ENCODE results near the gene MTO1. TPM values are rescaled to one million over a fixed set of nuclear protein-coding genes. Genes with fewer than 3 reads are reported as not detected.

The MTO1 gene
- total and polyA plus RNA-seq, 5 experiments from 2014 or later: 23.6 to 90.6 (median 33.0) TPM

DNA sequence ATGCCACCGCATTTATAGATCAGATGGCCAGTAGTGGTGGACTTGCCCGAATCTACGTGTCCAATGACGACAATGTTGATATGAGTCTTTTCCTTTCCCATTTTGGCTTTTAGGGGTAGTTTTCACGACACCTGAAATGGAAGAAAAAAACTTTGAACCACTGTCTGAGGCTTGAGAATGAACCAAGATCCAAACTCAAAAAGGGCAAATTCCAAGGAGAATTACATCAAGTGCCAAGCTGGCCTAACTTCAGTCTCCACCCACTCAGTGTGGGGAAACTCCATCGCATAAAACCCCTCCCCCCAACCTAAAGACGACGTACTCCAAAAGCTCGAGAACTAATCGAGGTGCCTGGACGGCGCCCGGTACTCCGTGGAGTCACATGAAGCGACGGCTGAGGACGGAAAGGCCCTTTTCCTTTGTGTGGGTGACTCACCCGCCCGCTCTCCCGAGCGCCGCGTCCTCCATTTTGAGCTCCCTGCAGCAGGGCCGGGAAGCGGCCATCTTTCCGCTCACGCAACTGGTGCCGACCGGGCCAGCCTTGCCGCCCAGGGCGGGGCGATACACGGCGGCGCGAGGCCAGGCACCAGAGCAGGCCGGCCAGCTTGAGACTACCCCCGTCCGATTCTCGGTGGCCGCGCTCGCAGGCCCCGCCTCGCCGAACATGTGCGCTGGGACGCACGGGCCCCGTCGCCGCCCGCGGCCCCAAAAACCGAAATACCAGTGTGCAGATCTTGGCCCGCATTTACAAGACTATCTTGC is 58.6 kb downstream of the MTO1 start:
- Mint-ChIP-seq H3K27me3 (peaks cover 0 to 3% (median 0%) of the 10 kb centered on the region in 5 donors), H3K4me1 (peaks cover 28 to 75% (median 70%) of the 10 kb centered on the region in 4 donors), H3K36me3 (peaks cover 17 to 59% (median 22%) of the 10 kb centered on the region in 3 donors), H3K27ac (peak overlapping the region; percentile 95 to 99 (median 98)), H3K4me3 (peak overlapping the region; percentile 90 to 98 (median 95)), H3K9me3 (peaks cover 0 to 6% (median 0%) of the 10 kb centered on the region in 9 donors)
- peak; percentile 58 to 84 (median 74) for DNase-seq
- POLR2A ChIA-PET: interaction anchor here (0.6 to 9.5 kb wide), 27 partner anchors 8 to 900 kb away, joined by 3 to 198 read pairs (median 4); partner anchors contain the start of genes MTO1 and SLC17A5
- ATAC-seq: peak; percentile 17 to 29

- peak; percentile 95 to 100 (median 99) for DNase-seq
- H3K36me3 Mint-ChIP-seq: peaks cover 17 to 52% (median 21%) of the 10 kb centered on the region in 3 donors
These were observed 59.3 kb downstream of the MTO1 start, which contains the start of gene EEF1A1 for GRCh38 chr6:73520688-73521350. Gene EEF1A1, minus strand, starts transcription at chr6:73521032. Its CDS starts 1,006 bp downstream, at chr6:73520026.

GRCh38 chr6:73521351-73521985 is 59.9 kb downstream of the MTO1 start:
- Mint-ChIP-seq H3K4me3 (peak overlapping the region; percentile 90 to 98 (median 95)), H3K27ac (peak overlapping the region; percentile 95 to 99 (median 98)), H3K27me3 (peaks cover 0 to 3% (median 0%) of the 10 kb centered on the region in 5 donors), H3K36me3 (peaks cover 17 to 45% (median 21%) of the 10 kb centered on the region in 3 donors), H3K4me1 (peaks cover 28 to 62% (median 57%) of the 10 kb centered on the region in 4 donors), H3K9me3 (peaks cover 0 to 6% (median 0%) of the 10 kb centered on the region in 9 donors)
- peak; percentile 44 for ATAC-seq
- DNase-seq: peak in 3 of 10 donors; percentile 58 to 90 (median 88)
- POLR2A ChIA-PET: interaction anchor here (1.0 to 9.5 kb wide), 17 partner anchors 8 to 132 kb away, joined by 3 to 198 read pairs (median 5); partner anchors contain the start of genes MTO1 and SLC17A5

More at GRCh38 chr6:73520688-73521350, 59.3 kb downstream of the MTO1 start, which contains the start of gene EEF1A1:
- peak; percentile 74 to 79 for ATAC-seq
- Mint-ChIP-seq H3K27me3 (peaks cover 0 to 3% (median 0%) of the 10 kb centered on the region in 5 donors), H3K4me3 (peak within 1 kb of the TSS; percentile 90 to 98 (median 95)), H3K9me3 (peaks cover 0 to 6% (median 0%) of the 10 kb centered on the region in 9 donors), H3K4me1 (peaks cover 28 to 68% (median 63%) of the 10 kb centered on the region in 4 donors), H3K27ac (peak within 1 kb of the TSS; percentile 95 to 99 (median 98))
- POLR2A ChIA-PET: interaction anchor here (0.7 to 9.5 kb wide), 26 partner anchors 8 to 900 kb away, joined by 3 to 198 read pairs (median 5); partner anchors contain the start of genes MTO1 and SLC17A5

GRCh38 chr6:73523434-73524123 is 62.0 kb downstream of the MTO1 start:
- ATAC-seq (peak; percentile 38 to 49), DNase-seq (peak; percentile 60 to 88 (median 74))
- Mint-ChIP-seq H3K9me3 (peaks cover 0 to 6% (median 0%) of the 10 kb centered on the region in 9 donors), H3K4me3 (peak overlapping the region; percentile 90 to 98 (median 94)), H3K27me3 (peaks cover 0 to 3% (median 0%) of the 10 kb centered on the region in 5 donors), H3K4me1 (peaks cover 22 to 42% (median 40%) of the 10 kb centered on the region in 4 donors), H3K27ac (peak overlapping the region; percentile 91 to 99 (median 98)), H3K36me3 (peaks cover 16 to 25% (median 17%) of the 10 kb centered on the region in 3 donors)
- POLR2A ChIA-PET: interaction anchor here (0.9 to 9.5 kb wide), 10 partner anchors 10 to 130 kb away, joined by 3 to 198 read pairs (median 6); partner anchors contain the start of genes CGAS, MTO1 and SLC17A5

GRCh38 chr6:73525546-73526330 is 64.2 kb downstream of the MTO1 start:
- Mint-ChIP-seq H3K4me1 (peaks cover 10 to 26% (median 21%) of the 10 kb centered on the region in 4 donors), H3K36me3 (peaks cover 4 to 5% (median 4%) of the 10 kb centered on the region in 3 donors), H3K4me3 (no peak overlapping the region), H3K27ac (peak overlapping the region in 2 of 10 donors; percentile 6 to 25), H3K27me3 (peaks cover 0 to 3% (median 0%) of the 10 kb centered on the region in 5 donors), H3K9me3 (peaks cover 0 to 3% (median 0%) of the 10 kb centered on the region in 9 donors)
- DNase-seq: no peak
- ATAC-seq: no peak
- POLR2A ChIA-PET: interaction anchor here (0.9 to 9.5 kb wide), 3 partner anchors 13 to 128 kb away, joined by 4 to 198 read pairs (median 90); partner anchors contain the start of gene SLC17A5

DNA sequence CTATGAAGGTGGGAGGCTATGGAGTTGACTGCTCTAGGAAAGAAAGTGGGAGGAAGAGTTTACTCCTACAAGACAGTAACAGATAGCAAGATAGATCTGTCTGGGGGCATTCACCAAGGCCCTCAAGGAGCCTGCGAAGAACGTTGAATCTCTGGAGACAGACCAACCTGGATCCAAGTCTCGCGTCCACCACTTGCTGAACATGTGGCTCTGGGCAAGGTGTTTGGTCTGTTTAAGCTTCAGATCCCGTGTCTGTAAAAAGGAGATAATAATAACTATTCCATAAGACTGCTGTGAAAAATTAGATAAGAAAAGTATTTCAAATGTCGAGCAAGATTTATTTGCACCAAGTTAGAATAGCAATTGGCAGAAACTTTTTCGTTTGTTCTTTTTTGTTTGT is 67.4 kb downstream of the MTO1 start:
- Mint-ChIP-seq H3K27ac (no peak overlapping the region), H3K36me3 (peaks cover 0 to 4% (median 0%) of the 10 kb centered on the region in 3 donors), H3K9me3 (no peaks in the 10 kb centered on the region), H3K4me3 (no peak overlapping the region), H3K27me3 (no peaks in the 10 kb centered on the region), H3K4me1 (peaks cover 0 to 7% (median 5%) of the 10 kb centered on the region in 4 donors)
- DNase-seq (no peak), ATAC-seq (no peak)
- POLR2A ChIA-PET: interaction anchor here (1.3 kb wide), 1 partner anchor 9 kb away, joined by 7 read pairs; no protein-coding TSS in a partner anchor

DNA sequence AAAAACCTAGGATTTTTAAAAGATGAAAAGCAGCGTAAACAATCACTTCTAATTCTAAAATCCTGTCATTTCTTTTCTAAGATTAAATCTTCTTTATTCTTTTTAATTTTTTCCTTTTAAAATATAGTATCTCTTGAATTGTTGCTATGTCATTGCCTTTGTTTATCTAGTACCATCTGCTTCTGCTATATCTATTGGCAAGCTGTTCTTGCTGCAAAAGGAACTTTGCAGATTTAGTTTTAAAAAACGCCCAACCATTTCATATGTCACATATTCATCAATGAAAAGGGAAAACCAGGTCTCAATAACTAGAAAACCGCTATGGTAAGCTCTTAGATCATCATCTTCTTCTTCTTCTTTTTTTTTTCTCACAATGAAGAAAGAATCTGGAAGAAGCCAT is 70.8 kb downstream of the MTO1 start:
- H3K27ac Mint-ChIP-seq: no peak overlapping the region
- POLR2A ChIA-PET: interaction anchor here (3.0 kb wide), 1 partner anchor 11 kb away, joined by 17 read pairs; the partner anchor contains the start of gene EEF1A1
- ATAC-seq: no peak
- no peaks in the 10 kb centered on the region for H3K9me3 Mint-ChIP-seq
- no peak for DNase-seq
- H3K36me3 Mint-ChIP-seq: peaks cover 0 to 4% (median 0%) of the 10 kb centered on the region in 3 donors
- no peaks in the 10 kb centered on the region for H3K27me3 Mint-ChIP-seq
- H3K4me3 Mint-ChIP-seq: no peak overlapping the region
- H3K4me1 Mint-ChIP-seq: no peaks in the 10 kb centered on the region

GRCh38 chr6:73534628-73535027 is 73.1 kb downstream of the MTO1 start:
- Mint-ChIP-seq H3K4me1 (no peaks in the 10 kb centered on the region), H3K36me3 (peaks cover 0 to 4% (median 0%) of the 10 kb centered on the region in 3 donors), H3K4me3 (no peak overlapping the region), H3K27ac (no peak overlapping the region), H3K9me3 (no peaks in the 10 kb centered on the region), H3K27me3 (no peaks in the 10 kb centered on the region)
- POLR2A ChIA-PET: no interaction called here
- ATAC-seq (no peak), DNase-seq (no peak)

DNA sequence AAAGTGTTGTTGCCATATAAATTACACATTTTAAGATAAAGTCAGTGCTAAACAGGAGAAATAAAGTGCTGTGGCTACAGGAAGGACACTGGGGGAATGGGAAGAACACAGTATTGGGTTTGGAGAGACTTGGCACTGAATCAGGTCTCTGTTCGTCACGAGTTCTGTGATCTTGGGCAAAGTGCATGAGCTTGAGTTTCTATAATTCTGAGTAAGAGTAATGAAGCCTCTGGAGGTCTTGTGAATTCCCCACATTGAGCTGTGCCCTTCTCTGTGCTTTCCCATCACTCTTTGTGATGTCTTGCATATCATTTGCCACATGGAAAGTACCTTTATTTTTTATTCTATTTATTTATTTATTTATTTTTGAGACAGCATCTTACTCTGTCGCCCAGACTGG is 76.1 kb downstream of the MTO1 start:
- Mint-ChIP-seq H3K4me1 (no peaks in the 10 kb centered on the region), H3K4me3 (no peak overlapping the region), H3K36me3 (no peaks in the 10 kb centered on the region), H3K27me3 (no peaks in the 10 kb centered on the region), H3K9me3 (no peaks in the 10 kb centered on the region), H3K27ac (no peak overlapping the region)
- DNase-seq: no peak
- no peak for ATAC-seq
- POLR2A ChIA-PET: no interaction called here

DNA sequence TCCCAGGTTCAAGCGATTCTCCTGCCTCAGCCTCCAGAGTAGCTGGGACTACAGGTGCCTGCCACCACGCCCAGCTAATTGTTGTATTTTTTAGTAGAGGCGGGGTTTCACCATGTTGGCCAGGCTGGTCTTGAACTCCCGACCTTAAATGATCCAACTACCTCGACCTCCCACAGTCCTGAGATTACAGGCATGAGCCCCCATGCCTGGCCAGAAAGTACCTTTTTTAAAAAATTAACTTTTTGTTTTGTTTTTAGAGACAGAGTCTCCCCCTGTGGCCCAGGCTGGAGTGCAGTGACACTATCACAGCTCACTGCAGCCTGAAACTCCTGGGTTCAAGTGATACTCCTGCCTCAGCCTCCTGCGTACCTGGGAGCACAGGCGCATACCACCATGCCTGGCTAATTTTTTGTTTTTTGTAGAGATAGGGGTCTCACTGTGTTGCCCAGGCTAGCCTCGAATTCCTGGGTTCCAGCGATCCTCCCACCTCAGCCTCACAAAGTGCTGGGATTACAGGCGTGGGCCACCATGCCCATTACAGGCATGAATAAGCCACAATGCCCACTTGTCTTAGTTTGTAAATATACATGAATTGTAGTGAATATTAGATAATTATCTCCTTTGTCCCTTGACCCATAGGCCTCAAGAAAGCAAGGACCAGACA is 76.7 kb downstream of the MTO1 start:
- H3K36me3 Mint-ChIP-seq: no peaks in the 10 kb centered on the region
- no peak overlapping the region for H3K4me3 Mint-ChIP-seq
- no peak for ATAC-seq
- DNase-seq: no peak
- no peaks in the 10 kb centered on the region for H3K4me1 Mint-ChIP-seq
- POLR2A ChIA-PET: no interaction called here
- H3K27me3 Mint-ChIP-seq: no peaks in the 10 kb centered on the region
- no peaks in the 10 kb centered on the region for H3K9me3 Mint-ChIP-seq
- no peak overlapping the region for H3K27ac Mint-ChIP-seq

All from naive thymus-derived CD8-positive, alpha-beta T cell (primary cell).